Epidermal melanocyte (primary cell): ENCODE results near the gene LCN6.
"Not testable (repeated sequence)": the region's sequence is repeated elsewhere in the genome, so short reads cannot be mapped to it uniquely, and the experiment has no call there.

Source experiments
- DNase-seq: peaks from one replicate; pipeline ENCODE4 v3.0.0; 2011; ENCODE audit warnings: low spot score; ENCODE audit not compliant: insufficient read length

LCN6 gene, protein sequence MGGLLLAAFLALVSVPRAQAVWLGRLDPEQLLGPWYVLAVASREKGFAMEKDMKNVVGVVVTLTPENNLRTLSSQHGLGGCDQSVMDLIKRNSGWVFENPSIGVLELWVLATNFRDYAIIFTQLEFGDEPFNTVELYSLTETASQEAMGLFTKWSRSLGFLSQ

DNA sequence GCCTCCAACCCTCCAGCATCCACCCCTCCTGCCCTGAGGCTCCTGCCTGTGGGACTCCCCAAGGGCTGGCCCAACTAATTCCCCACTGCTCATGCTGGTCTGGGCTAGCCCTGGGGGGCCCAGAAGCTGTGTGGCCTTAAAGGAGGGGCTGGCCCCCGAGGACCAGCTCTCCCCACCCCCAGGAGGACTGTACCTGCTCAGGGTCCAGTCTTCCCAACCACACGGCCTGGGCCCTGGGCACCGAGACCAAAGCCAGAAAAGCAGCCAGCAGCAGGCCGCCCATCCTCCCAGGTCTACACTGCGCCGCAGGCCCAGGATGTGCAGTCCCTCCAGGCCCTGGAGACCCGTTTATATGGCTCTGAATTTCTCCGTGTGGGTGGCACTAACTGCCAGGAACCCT is at the start of gene LCN6:
TSS of gene LCN6 (minus strand) at position 325 of the 400 bp plus-strand sequence. CDS start at position 283, 42 bp downstream.
- no peak for DNase-seq

DNA sequence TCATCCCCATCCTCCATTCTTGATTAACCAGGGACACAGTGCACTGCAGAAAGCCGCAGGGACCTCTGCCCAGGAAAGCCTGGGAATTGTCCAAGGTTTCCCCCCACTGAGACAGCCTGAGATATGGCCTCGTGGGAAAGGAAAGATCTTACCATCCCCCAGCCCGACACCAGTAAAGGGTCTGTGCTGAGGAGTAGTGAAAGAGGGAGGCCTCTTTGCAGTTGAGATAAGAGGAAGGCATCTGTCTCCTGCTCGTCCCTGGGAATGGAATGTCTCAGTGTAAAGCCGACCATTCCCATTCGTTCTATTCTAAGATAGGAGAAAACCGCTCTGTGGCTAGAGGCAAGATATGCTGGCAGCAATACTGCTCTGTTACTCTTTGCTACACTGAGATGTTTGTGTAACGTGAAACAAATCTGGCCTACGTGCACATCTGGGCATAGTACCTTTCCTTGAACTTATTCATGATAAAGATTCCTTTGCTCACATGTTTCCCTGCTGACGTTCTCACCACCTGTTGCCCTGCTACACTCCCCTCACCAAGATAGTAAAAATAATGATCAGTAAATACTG is 48.5 kb upstream of the LCN6 start:
- not testable (repeated sequence) for DNase-seq

DNA sequence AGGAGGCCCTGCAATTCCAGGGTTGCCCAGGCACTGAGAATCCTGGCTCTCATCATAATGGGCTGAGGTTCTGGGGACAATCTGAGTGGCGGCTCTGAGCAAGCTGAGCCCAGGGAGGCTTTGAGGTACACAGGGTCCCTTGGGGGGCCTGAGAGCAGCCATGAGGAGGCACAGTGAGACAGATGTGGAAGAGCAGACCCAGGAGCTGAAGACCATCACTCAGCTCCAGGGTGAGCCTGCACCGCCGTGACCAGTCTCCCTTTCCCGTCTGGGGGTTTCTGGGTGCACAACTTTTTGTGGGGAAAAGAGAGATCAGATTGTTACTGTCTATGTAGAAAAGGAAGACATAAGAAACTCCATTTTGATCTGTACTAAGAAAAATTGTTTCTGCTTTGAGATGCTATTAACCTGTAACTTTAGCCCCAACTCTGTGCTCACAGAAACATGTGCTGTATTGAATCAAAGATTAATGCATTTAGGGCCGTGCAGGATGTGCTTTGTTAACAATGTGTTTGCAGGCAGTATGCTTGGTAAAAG is 48.0 kb upstream of the LCN6 start, which contains the start of gene CCDC183:
TSS of gene CCDC183 (plus strand) at position 101 of the 537 bp plus-strand sequence. CDS start at position 161, 60 bp downstream.
- DNase-seq = no peak

GRCh38 chr9:136795000-136795348 is 46.6 kb upstream of the LCN6 start:
- DNase-seq = no peak

- no peak for DNase-seq
Observed at GRCh38 chr9:136794281-136794999, 46.1 kb upstream of the LCN6 start.

DNA sequence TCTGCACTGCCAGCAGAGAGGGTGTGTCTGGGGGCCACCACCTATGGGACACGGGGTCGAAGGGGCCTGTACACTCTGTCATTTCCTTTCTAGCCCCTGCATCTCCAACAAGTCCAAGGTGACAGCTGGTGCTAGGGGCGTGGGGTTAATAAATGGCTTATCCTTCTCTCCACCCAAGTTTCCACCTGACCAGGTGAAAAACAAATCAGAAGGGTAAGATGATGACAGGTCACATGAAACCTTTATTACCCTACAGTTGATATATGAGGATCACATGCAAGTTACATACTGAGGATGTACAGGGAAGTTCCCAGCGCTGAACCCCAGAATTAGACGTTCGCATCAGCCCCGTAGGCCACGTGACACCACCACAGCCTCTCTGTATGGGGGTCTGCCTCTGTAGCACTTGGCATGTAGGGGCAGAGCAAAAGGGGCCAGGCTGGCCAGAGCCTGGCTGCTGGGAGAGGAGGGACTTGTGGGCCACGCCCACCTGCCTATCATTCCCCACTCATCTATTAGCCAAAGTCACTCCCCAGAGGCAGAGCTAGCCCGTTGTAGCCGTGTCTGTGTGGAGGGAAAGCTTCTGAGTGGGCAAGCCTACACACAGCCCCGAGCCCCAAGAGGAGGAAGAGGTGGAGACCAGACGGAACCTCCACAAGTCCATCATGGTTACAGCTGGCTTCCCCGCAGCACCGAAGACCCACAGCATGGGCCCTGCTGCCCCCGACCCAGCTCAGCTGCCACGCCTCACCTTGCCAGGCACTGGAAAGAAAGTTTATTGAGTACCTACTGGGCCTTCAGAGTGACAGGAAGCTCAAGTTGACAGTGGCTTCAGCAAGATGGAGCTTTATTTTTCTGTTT is 45.0 kb upstream of the LCN6 start:
- no peak for DNase-seq

GRCh38 chr9:136792321-136793085 is 44.2 kb upstream of the LCN6 start:
- peak; percentile 6 for DNase-seq

GRCh38 chr9:136791516-136792276 is 43.4 kb upstream of the LCN6 start:
- peak; percentile 21 for DNase-seq

GRCh38 chr9:136790640-136791515 is 42.6 kb upstream of the LCN6 start, which contains the start of gene TMEM141:
Gene TMEM141, plus strand, starts transcription at chr9:136791344. Its CDS starts 27 bp downstream, at chr9:136791371.
- peak; percentile 97 for DNase-seq

DNA sequence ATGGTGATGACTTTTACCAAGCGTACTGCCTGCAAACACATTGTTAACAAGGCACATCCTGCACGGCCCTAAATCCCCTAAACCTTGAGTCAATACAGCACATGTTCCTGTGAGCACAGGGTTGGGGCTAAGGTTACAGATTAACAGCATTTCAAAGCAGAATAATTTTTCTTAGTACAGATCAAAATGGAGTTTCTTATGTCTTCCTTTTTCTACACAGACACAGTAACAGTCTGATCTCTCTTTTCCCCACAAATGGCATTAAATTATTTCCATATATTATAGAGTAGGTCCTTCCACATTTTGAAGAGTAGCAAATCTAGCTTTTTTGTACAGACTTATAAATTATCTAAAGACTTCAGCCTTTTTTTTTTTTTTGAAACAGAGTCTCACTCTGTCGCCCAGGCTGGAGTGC is 41.2 kb upstream of the LCN6 start:
- no peak for DNase-seq

GRCh38 chr9:136788644-136789522 is 40.6 kb upstream of the LCN6 start:
- not testable (repeated sequence) for DNase-seq

GRCh38 chr9:136787690-136788400 is 39.5 kb upstream of the LCN6 start:
- DNase-seq = peak; percentile 46

DNA sequence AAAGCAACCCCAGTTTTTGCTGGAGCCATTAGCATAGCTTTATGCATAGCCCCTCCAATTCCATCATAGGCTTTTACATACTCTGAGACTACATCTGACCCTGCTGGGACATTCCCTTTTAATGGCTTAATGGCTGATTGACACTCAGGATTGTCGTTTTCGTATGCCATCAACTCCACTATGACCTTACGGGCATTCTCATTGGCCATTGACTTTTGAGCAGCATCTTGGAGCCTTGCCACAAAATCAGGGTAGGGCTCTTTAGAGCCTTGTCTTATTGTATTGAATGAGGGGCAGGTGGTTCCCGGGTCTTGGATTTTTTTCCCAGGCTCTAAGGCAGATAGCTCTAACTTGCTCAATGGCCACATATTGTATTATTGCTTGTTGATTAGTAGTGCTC is 38.7 kb upstream of the LCN6 start:
- not testable (repeated sequence) for DNase-seq

- DNase-seq = peak; percentile 2
Observed at GRCh38 chr9:136786451-136786850, 38.1 kb upstream of the LCN6 start.

- DNase-seq = not testable (repeated sequence)
Observed at GRCh38 chr9:136785565-136786355, 37.4 kb upstream of the LCN6 start.

DNA sequence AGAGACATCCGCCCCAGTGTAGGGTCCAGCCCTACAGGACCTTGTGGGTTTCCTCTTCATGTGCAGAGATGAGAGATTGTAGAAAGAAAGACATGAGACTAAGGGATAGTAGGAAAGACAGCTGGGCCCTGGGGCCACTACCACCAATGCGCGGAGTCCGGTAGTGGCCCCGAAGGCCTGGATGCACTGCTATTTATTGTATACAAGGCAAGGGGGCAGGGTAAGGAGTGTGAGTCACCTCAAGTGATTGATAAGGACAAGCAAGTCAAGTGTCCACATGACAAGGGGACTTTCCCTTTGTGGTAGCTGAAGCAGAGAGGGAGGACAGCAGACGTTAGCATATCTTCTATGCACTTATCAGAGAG is 36.7 kb upstream of the LCN6 start:
- DNase-seq = no peak
